HAP-1 (cell line): ENCODE results near the gene RMDN2.

Source experiments
- DNase-seq, 2 experiments: peaks; one replicate each; pipeline ENCODE4 v3.0.0-alpha.2; 2016 to 2020; ENCODE audit warnings: low spot score in 2 of 2
- H3K27me3 ChIP-seq: fragments of 250-450 bp; sonication (Bioruptor Pico); 2 replicates; pipeline ENCODE4 v1.5.1; 2020; ENCODE audit warnings: low read depth, mild to moderate bottlenecking, moderate library complexity
- H3K36me3 ChIP-seq: fragments of 250-450 bp; sonication (Bioruptor Pico); replicated peaks from 2 replicates; pipeline ENCODE4 v1.5.1; 2020; ENCODE audit warnings: mild to moderate bottlenecking
- H3K4me1 ChIP-seq: fragments of 250-450 bp; sonication (Bioruptor Pico); 2 replicates; pipeline ENCODE4 v1.5.1; 2020; ENCODE audit warnings: mild to moderate bottlenecking
- H3K4me3 ChIP-seq: fragments of 250-450 bp; sonication (Bioruptor Pico); 2 replicates; pipeline ENCODE4 v1.5.1; 2020; ENCODE audit warnings: mild to moderate bottlenecking, moderate library complexity
- H3K9me3 ChIP-seq: fragments of 250-450 bp; sonication (Bioruptor Pico); 2 replicates; pipeline ENCODE4 v1.5.1; 2020; ENCODE audit warnings: mild to moderate bottlenecking, moderate library complexity
- in situ Hi-C: fragments of 300-500 bp; cut with MboI; formaldehyde crosslinking; loops from 3 replicates; pipeline ENCODE4 v1.14.3; 2020; ENCODE audit warnings: low sequenced_read_pairs, inconsistent platforms, mixed read lengths

RMDN2 gene

DNA sequence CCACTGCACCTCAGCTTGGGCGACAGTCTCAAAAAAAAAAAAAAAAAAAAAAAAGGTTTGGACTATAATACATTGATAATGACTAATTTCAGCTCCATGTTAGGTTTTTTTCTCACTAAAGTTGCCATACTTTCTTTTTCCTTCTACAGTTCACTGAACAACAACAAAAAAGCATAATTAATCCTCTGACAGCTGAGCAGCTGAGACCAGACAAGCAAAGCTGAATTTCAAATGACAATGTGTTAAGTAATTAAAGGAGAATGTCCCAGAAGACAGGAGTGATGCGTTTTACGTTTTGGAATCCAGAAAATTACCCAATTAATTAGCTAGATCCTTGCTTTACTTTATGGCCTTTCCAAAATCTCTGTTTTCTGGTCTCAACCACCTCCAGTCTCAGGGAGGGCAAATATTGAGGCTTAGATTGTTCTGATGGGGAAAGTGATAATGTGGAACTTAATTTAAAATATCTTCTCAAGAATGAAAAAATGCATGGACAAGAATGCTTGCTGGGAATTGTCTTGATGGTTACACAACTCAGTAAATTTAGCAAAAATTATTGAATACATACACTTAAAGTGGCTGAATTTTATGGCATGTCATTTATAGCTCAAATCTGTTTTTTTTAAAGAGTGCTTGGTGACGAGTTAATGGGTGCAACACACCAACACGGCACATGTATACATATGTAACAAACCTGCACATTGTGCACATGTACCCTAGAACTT, 17.4 kb upstream of the RMDN2 start:
- H3K36me3 ChIP-seq = no peaks in the 10 kb centered on the region
- H3K9me3 ChIP-seq = no peaks in the 10 kb centered on the region
- DNase-seq = no peak
- no peaks in the 10 kb centered on the region for H3K27me3 ChIP-seq
- no peak overlapping the region for H3K4me3 ChIP-seq
- in situ Hi-C loops = no loop called here
- H3K4me1 ChIP-seq = no peaks in the 10 kb centered on the region

DNA sequence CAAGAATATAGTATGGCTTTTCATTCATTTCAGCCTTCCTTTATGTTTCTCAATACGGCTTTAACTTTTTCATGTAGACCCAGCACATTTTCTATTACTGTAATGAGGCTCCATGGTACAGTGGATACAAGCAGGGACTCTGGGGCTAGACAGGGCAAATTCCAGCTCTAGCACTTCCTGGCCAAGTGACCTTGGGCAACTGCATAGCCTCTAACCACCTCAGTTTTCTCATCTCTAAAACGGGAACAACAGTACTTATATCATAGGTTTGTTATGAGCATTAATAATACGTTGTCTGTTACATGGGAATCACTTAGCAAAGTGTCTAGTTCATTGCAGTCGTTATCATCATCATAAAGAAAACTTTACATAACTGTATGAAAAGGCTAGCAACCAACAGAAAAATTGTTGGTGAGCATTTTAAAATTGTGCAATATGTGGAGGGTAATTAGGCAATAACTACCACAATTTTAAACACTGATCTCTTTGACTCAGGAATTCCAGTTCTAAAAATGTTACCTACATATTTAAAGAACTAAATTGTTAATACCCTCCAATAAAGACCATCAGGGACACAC, 13.7 kb upstream of the RMDN2 start:
- H3K4me3 ChIP-seq = no peak overlapping the region
- no peaks in the 10 kb centered on the region for H3K36me3 ChIP-seq
- in situ Hi-C loops = no loop called here
- no peak for DNase-seq
- no peaks in the 10 kb centered on the region for H3K9me3 ChIP-seq
- H3K4me1 ChIP-seq = no peaks in the 10 kb centered on the region
- H3K27me3 ChIP-seq = no peaks in the 10 kb centered on the region

DNA sequence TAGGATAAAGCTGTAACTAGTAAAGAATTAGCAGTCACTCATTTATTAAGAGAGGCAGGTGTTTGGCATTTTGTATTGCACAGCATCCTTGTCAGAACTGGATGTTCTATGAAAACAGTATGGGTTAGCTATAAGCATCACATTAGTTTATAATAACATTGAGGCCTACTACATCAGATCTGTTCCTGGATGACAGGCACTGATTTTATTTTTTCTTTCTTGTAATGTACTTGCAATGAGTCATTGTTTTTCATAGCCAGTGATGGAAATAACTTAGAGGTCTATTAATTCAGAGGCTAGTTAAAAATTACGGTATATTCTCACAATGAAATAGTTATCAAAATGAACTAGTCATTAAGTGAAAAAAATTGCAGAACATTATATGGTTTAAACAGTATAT, 13.0 kb upstream of the RMDN2 start:
- no peaks in the 10 kb centered on the region for H3K36me3 ChIP-seq
- H3K4me1 ChIP-seq = no peaks in the 10 kb centered on the region
- in situ Hi-C loops = no loop called here
- H3K4me3 ChIP-seq = no peak overlapping the region
- no peak for DNase-seq
- H3K9me3 ChIP-seq = no peaks in the 10 kb centered on the region
- no peaks in the 10 kb centered on the region for H3K27me3 ChIP-seq

DNA sequence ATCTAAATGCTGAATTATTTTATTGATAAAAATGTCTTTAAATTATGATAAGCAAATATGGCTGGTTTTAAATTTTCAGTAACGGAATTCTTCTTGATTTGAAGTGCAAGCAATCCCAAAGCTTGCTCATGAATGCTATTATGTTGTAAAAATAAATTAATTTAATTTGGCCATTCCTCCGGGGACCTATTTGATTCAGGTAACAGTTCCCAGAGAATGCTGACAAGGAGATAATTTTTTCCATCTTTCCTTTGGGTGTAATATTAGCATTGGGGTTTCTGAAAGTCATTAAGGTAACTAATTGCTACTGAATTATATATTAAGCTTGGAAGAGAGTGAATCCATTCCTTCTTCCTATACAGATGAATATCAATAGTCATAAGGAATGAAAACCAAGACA, 12.5 kb upstream of the RMDN2 start:
- Histone ChIP-seq H3K27me3 (no peaks in the 10 kb centered on the region), H3K4me1 (no peaks in the 10 kb centered on the region), H3K9me3 (no peaks in the 10 kb centered on the region), H3K36me3 (no peaks in the 10 kb centered on the region), H3K4me3 (no peak overlapping the region)
- DNase-seq = no peak
- in situ Hi-C loops = no loop called here

- DNase-seq = no peak
- Histone ChIP-seq H3K27me3 (no peaks in the 10 kb centered on the region), H3K4me1 (peaks cover 7% of the 10 kb centered on the region), H3K36me3 (no peaks in the 10 kb centered on the region), H3K4me3 (no peak overlapping the region), H3K9me3 (no peaks in the 10 kb centered on the region)
- in situ Hi-C loops = no loop called here
Measured at GRCh38 chr2:37914340-37914739, 10.7 kb upstream of the RMDN2 start.

DNA sequence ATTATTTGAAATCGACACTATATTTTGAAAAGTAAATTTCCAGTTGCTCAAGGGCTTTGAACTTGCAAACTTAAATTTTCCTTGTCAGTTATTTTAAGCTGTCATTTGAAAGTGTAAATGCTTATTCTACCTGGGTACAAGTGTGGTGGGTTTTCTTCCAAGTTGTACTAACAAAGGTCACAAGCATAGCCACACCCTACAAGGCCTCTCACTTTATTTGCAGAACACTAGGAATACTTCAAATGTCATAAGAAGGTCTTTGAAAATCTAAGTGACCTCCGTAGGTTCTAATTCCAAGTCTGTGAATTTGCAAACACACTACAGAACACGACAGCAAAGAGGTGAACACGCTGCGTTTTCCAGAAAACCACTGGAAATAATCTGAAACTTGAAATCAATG, 9.3 kb upstream of the RMDN2 start:
- Histone ChIP-seq H3K27me3 (no peaks in the 10 kb centered on the region), H3K4me3 (no peak overlapping the region), H3K36me3 (no peaks in the 10 kb centered on the region), H3K4me1 (peaks cover 19% of the 10 kb centered on the region), H3K9me3 (no peaks in the 10 kb centered on the region)
- no peak for DNase-seq
- in situ Hi-C loops = no loop called here

DNA sequence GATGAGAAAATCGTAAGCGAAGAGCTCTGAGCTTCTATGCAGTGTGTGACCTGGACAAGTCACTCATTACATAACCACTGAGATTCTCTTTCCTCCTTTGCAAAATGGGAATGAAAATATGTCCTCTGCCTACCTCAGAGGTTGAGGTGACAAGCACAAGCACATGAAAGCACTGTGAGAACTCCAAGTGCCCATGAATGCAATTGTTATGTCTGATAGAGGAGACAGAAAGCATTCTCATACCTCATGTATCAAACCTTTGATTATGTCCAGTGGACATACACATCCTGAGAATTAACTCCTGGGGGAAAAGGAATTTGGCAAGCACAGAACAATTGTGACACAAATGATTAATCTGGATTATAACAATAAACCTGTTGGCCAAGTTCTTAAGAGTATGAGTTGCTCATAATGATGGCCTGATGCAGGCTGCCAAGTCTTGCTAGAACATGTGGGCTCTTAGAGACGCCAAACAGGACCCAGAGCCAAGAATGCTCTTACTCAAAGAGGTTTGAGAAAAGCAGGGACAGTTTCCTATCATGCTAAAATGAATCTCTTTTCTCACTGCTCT, 8.5 kb upstream of the RMDN2 start:
- in situ Hi-C loops = no loop called here
- no peak for DNase-seq
- H3K4me3 ChIP-seq = no peak overlapping the region
- H3K27me3 ChIP-seq = no peaks in the 10 kb centered on the region
- no peaks in the 10 kb centered on the region for H3K9me3 ChIP-seq
- H3K4me1 ChIP-seq = peaks cover 19% of the 10 kb centered on the region
- no peaks in the 10 kb centered on the region for H3K36me3 ChIP-seq

- in situ Hi-C loops = no loop called here
- H3K9me3 ChIP-seq = no peaks in the 10 kb centered on the region
- no peak overlapping the region for H3K4me3 ChIP-seq
- H3K27me3 ChIP-seq = no peaks in the 10 kb centered on the region
- no peaks in the 10 kb centered on the region for H3K36me3 ChIP-seq
- no peak for DNase-seq
- H3K4me1 ChIP-seq = peaks cover 19% of the 10 kb centered on the region
Measured at GRCh38 chr2:37917281-37918228, 7.5 kb upstream of the RMDN2 start.

GRCh38 chr2:37918742-37919186, 6.3 kb upstream of the RMDN2 start:
- Histone ChIP-seq H3K36me3 (no peaks in the 10 kb centered on the region), H3K27me3 (no peaks in the 10 kb centered on the region), H3K4me1 (peaks cover 19% of the 10 kb centered on the region), H3K9me3 (no peaks in the 10 kb centered on the region), H3K4me3 (no peak overlapping the region)
- in situ Hi-C loops = no loop called here
- DNase-seq = no peak

DNA sequence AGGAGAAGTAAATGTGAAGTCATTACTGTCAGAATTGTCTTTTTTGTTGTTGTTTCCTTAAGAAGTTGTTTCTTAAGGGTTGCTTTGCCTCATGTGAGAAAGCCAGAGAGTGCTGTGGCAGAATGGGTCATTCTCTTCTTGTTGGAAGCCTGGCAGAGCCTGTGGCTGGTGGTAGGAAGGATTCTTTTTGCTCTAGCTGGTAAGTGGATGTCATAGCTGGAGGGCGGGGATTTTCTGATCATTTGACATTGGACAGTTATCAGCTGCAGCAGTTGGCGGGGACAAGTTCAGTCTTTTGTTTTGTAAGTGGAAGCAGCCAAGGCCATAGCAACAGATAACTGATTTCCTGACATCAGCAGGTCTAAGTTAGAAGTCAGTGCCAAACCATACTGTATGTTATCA, 5.5 kb upstream of the RMDN2 start:
- H3K36me3 ChIP-seq = no peaks in the 10 kb centered on the region
- no peaks in the 10 kb centered on the region for H3K27me3 ChIP-seq
- peak; percentile 29 to 34 for DNase-seq
- H3K4me1 ChIP-seq = peaks cover 19% of the 10 kb centered on the region
- no peak overlapping the region for H3K4me3 ChIP-seq
- in situ Hi-C loops = no loop called here
- H3K9me3 ChIP-seq = no peaks in the 10 kb centered on the region

- Histone ChIP-seq H3K36me3 (no peaks in the 10 kb centered on the region), H3K27me3 (no peaks in the 10 kb centered on the region), H3K4me3 (no peak overlapping the region), H3K4me1 (peaks cover 19% of the 10 kb centered on the region), H3K9me3 (no peaks in the 10 kb centered on the region)
- in situ Hi-C loops = no loop called here
- no peak for DNase-seq
Measured at GRCh38 chr2:37920570-37920969, 4.5 kb upstream of the RMDN2 start.

GRCh38 chr2:37921781-37922180, 3.3 kb upstream of the RMDN2 start:
- in situ Hi-C loops = no loop called here
- no peaks in the 10 kb centered on the region for H3K9me3 ChIP-seq
- DNase-seq = no peak

GRCh38 chr2:37923308-37924055, 1.6 kb upstream of the RMDN2 start:
- H3K9me3 ChIP-seq = no peaks in the 10 kb centered on the region
- no peak overlapping the region for H3K4me3 ChIP-seq
- H3K27me3 ChIP-seq = no peaks in the 10 kb centered on the region
- H3K4me1 ChIP-seq = peaks cover 22% of the 10 kb centered on the region
- in situ Hi-C loops = no loop called here
- DNase-seq = no peak
- H3K36me3 ChIP-seq = no peaks in the 10 kb centered on the region

More at GRCh38 chr2:37921781-37922180, 3.3 kb upstream of the RMDN2 start:
- Histone ChIP-seq H3K27me3 (no peaks in the 10 kb centered on the region), H3K4me3 (no peak overlapping the region), H3K4me1 (peaks cover 22% of the 10 kb centered on the region), H3K36me3 (no peaks in the 10 kb centered on the region)
